ENCODE data around the gene DBF4. TPM values are rescaled to one million over a fixed set of nuclear protein-coding genes. Genes with fewer than 3 reads are reported as not detected.

Gene DBF4
- total and polyA plus RNA-seq, 2 of the 13 experiments (the other 11 are each of a cell fraction or from before 2014, with no cell fraction given), result 5.0 to 64.4 TPM

DNA sequence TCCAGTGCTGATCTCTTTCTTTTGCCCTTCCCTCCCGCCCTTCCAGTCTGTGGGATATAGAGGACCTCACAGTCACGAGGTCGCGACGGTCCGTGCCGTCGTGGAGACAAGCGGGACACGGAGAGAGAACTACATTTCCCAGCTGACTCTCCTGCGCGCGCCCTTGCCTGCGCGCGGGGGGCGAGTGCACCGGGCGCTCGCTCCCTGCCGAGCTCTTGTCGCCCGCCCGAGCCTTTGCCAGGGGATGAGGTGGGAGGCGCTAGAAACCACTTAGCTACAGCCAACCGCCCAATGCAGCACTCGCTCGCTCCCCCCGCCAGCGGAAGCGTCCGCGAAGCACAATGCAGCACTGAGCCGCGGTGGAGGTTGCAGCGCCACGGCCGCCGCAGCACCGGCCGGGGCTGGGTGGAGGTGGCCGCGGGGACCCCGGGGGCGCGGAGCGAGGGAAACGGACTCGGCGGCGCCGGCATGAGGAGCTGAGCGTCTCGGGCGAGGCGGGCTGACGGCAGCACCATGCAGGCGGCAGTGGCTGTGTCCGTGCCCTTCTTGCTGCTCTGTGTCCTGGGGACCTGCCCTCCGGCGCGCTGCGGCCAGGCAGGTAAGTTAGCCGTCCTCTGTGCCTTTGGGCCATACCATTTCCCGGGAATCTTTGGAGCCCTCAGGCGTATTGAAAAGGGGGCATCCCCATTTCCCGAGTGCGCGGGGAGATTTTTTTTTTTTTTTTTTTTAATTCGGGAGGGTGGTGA is 57.8 kb downstream of the DBF4 start, which contains the start of gene ADAM22 (continued):
- TF ChIP-seq TBX2 (CRISPR knock-in tag; IDR thresholded peaks at IDR 0.05; ENCODE audit: borderline replicate concordance), result peak; percentile 91
- TF ChIP-seq NCOA2 (CRISPR knock-in tag; IDR thresholded peaks at IDR 0.05), result 0 out of 2 replicates have a peak, but pooled peaks have one; percentile 37
- TF ChIP-seq MEF2D (CRISPR knock-in tag; IDR thresholded peaks at IDR 0.05), result peak; percentile 21; the same call in 1 of the 2 replicates
- TF ChIP-seq HMGXB4 (CRISPR knock-in tag; IDR thresholded peaks at IDR 0.05; ENCODE audit: borderline replicate concordance in 1 of 2, low read depth in 1 of 2), result peak; percentile 75 to 92; a peak in 3 of 4 replicates
- TF ChIP-seq ZNF253 (CRISPR knock-in tag; IDR thresholded peaks at IDR 0.05; ENCODE audit: borderline replicate concordance), result 0 out of 2 replicates have a peak, but pooled peaks have one; percentile 4
- peak; percentile 54; the same call in 1 of the 2 replicates for TF ChIP-seq NFYB (CRISPR knock-in tag; IDR thresholded peaks at IDR 0.05)
- 0 out of 2 replicates have a peak, but pooled peaks have one; percentile 60 for TF ChIP-seq ZBTB42 (CRISPR knock-in tag; IDR thresholded peaks at IDR 0.05)
- peak; percentile 42; the same call in 1 of the 2 replicates for TF ChIP-seq POLR2AphosphoS5 (IDR thresholded peaks at IDR 0.05; ENCODE audit: low read depth, low read length)
- TF ChIP-seq FOXA3 (CRISPR knock-in tag; IDR thresholded peaks at IDR 0.05), result peak; percentile 48; the same call in 1 of the 2 replicates
- TF ChIP-seq, protein P1, sequence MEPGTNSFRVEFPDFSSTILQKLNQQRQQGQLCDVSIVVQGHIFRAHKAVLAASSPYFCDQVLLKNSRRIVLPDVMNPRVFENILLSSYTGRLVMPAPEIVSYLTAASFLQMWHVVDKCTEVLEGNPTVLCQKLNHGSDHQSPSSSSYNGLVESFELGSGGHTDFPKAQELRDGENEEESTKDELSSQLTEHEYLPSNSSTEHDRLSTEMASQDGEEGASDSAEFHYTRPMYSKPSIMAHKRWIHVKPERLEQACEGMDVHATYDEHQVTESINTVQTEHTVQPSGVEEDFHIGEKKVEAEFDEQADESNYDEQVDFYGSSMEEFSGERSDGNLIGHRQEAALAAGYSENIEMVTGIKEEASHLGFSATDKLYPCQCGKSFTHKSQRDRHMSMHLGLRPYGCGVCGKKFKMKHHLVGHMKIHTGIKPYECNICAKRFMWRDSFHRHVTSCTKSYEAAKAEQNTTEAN (CRISPR knock-in tag; conservative IDR thresholded peaks at IDR 0.05), result peak; percentile 28; the same call in 1 of the 2 replicates
- peak; percentile 90 for TF ChIP-seq POGZ (CRISPR knock-in tag; IDR thresholded peaks at IDR 0.05)
- TF ChIP-seq ZNF580 (CRISPR knock-in tag; IDR thresholded peaks at IDR 0.05; ENCODE audit: borderline replicate concordance, low read depth), result peak; percentile 63; the same call in 1 of the 2 replicates
- TF ChIP-seq CREM (IDR thresholded peaks at IDR 0.05), result no peak
- no peak for TF ChIP-seq CREM (CRISPR knock-in tag; IDR thresholded peaks at IDR 0.05)
- peak; percentile 79; the same call in 1 of the 2 replicates for TF ChIP-seq ZSCAN21 (CRISPR knock-in tag; IDR thresholded peaks at IDR 0.05; ENCODE audit: borderline replicate concordance)
- TF ChIP-seq, protein P2, sequence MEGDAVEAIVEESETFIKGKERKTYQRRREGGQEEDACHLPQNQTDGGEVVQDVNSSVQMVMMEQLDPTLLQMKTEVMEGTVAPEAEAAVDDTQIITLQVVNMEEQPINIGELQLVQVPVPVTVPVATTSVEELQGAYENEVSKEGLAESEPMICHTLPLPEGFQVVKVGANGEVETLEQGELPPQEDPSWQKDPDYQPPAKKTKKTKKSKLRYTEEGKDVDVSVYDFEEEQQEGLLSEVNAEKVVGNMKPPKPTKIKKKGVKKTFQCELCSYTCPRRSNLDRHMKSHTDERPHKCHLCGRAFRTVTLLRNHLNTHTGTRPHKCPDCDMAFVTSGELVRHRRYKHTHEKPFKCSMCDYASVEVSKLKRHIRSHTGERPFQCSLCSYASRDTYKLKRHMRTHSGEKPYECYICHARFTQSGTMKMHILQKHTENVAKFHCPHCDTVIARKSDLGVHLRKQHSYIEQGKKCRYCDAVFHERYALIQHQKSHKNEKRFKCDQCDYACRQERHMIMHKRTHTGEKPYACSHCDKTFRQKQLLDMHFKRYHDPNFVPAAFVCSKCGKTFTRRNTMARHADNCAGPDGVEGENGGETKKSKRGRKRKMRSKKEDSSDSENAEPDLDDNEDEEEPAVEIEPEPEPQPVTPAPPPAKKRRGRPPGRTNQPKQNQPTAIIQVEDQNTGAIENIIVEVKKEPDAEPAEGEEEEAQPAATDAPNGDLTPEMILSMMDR (CRISPR knock-in tag; IDR thresholded peaks at IDR 0.05), result peak; percentile 72
- no peak for TF ChIP-seq SMAD1 (CRISPR knock-in tag; IDR thresholded peaks at IDR 0.05; ENCODE audit: borderline replicate concordance, low read depth)
- no peak for TF ChIP-seq ZNF720 (CRISPR knock-in tag; IDR thresholded peaks at IDR 0.05)
